Measurements from ENCODE around the gene PPM1H.
"Not testable (repeated sequence)": the region's sequence is repeated elsewhere in the genome, so short reads cannot be mapped to it uniquely, and the experiment has no call there.

Gene PPM1H

DNA sequence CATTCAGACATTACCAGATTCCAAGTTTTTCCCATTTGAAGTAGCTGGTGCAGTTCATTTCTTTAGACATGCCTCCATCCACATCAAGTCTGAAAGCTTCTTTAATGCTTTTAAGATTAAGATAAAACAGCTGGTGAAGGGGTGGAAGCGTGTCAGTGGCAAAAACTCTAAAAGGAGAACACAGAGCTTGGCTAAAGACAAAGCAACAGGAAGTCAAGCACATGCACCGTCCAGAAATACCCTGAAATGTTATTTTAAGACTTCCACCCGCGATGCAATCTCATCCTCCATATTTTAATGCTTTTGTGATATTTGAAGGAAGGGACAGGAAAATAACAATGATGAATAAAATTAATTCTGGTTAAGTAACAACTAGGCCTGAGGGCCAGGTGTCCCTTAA is 31.8 kb downstream of the PPM1H start:
- no peak for DNase-seq

- no peak for DNase-seq
These were observed 34.2 kb downstream of the PPM1H start for GRCh38 chr12:62900686-62901272.

DNA sequence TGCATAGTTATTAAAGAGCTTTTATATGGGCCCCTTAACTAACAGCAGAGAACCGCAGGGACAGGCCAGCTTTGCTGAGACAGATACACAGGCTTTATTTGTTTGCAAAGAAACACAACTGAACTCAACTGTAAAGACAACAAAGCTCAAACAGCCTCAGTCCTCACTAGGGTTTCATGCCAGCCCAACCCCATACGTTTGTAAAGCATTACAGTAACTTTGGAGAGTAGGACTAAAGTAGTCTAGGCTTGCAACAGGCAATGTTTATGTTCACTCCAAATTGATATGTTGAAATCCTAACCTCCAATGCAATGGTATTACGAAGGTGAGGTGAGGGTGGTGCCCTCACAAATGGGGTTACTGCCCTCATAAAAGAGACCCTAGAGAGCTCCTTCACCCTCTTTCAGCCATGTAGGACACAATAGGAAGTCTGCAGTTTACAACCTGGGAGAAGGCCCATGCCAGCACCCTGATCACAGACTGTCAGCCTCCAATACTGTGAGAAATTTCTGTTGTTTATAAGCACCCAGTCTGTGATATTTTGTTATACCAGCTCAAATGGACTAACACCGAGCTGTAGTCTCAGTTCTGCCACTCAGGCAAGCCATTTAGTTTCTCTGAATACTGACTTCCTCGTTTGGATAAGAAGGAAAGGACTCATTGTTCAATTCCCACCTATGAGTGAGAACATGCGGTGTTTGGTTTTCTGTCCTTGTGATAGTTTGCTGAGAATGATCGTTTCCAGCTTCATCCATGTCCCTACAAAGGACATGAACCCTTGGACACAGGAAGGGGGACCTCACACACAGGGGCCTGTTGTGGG is 35.2 kb downstream of the PPM1H start:
- DNase-seq, result no peak

DNA sequence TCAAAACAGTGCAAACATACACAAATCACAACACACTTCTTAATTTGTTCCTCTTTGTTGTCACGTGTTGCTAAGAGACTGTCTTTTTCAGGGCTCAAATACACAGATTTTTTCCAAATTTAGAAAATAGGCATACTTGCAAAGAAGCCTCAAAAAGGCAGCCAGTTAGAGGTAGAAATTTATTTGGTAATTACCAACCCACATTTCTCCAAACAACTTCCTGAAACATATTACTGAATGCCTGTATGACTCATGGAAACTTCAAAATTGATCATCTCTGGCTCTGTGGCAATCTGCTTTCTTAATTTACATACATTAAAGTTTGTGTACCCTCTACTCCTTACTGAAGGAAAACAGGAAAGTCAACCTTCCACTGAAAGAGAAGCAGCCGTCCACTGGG is 36.4 kb downstream of the PPM1H start:
- DNase-seq, result no peak

GRCh38 chr12:62895351-62895877 is 39.5 kb downstream of the PPM1H start:
- no peak for DNase-seq

- no peak for DNase-seq
These were observed 41.7 kb downstream of the PPM1H start for GRCh38 chr12:62893276-62893675.

DNA sequence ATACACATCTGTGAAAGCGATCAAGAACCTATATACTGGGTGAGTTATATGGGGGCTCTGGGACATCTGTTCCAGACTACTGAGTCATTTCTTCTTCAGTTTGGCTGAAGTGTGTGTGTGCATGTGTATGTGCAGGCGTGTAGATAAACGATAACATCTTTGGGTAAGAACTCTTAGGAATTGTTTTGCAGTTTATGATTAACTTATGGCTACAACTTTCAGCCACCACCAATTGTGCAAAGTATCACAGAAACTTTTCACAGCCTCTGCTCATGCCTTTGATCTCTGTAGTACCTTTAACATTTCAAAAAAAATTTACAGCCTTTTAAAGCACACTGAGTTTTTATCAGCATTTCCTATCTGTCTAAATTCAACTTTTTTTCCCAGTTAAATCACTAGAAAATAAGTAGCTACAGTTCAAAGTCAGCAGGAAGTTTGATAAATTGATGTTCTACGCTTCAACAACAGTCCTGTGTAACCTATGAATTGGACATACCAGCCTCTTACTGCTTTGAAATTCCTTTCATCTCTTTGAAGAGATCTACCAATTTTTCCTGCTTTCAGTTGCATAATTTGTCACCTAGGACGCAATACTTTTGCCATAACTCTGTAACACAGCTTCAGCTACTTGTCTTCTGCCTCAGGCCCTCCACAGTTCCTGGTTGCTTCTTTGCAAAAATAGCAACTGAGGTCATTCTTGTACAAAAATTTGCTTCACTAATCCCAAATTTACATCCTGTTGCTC is 43.0 kb downstream of the PPM1H start:
- DNase-seq, result no peak

DNA sequence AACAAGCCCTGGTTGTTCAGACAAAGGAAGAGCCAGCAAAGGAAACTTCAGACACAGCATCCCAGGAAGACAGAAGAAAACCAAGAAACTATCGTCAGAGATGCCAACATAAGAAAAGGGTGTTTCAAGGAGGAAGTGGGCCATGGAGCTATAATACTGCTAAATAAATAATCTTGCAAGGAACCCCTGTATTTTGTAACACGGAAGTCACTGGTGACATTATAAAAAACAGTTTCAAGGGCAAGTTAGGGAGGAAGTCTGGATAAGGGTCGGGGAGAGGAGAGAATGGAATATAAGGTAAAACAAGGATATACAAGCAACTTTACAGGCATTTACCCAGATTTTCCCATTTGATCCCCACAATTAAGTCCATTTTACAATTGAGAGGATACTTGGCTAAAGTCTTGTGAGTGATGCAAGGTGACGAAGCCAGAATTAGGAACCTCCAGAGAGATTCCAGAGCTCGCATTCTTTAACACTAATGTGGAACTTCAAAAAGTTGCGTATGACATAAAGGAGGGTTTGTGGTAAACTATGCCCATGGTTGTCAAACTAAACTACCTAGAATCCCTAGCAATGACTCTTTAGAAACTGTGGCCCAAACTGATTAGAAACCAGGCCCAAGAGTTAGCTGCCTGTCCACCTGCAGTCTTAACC is 46.4 kb downstream of the PPM1H start:
- no peak for DNase-seq

- no peak for DNase-seq
These were observed 48.2 kb downstream of the PPM1H start for GRCh38 chr12:62886796-62887195.

- DNase-seq, result no peak
These were observed 49.7 kb downstream of the PPM1H start for GRCh38 chr12:62885242-62885641.

DNA sequence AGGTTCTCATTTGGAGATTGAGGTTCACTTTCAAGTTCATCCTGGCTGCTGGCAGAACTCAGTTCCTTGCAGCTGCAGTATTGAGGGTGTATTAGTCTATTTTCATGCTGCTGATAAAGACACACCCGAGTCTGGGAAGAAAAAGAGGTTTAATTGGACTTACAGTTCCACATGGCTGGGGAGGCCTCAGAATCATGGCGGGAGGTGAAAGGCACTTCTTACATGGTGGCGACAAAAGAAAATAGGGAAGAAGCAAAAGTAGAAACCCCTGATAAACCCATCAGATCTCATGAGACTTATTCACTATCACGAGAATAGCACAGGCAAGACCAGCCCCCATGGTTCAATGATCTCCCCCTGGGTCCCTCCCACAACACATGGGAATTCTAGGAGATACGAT is 50.1 kb downstream of the PPM1H start:
- not testable (repeated sequence) for DNase-seq

- no peak for DNase-seq
These were observed 52.3 kb downstream of the PPM1H start for GRCh38 chr12:62882696-62883095.

DNA sequence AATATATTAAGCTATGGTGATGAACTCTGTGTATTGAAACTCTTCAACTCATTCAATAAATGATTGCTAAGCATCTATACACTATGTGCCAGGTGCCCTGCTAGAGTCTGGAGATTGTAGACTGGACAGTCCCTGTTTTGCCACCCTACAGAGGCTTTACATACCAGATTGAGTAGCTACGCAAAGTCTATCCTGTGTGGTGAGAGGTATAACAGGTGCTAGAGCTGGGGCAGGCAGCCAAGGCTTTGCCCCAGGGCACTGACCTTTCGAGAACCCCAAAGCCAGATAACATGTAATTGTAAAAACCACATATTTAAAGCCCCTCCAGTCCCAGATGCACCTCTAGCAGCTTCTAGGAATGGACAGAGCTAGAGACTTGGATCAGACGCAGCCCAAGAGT is 52.8 kb downstream of the PPM1H start:
- no peak for DNase-seq

DNA sequence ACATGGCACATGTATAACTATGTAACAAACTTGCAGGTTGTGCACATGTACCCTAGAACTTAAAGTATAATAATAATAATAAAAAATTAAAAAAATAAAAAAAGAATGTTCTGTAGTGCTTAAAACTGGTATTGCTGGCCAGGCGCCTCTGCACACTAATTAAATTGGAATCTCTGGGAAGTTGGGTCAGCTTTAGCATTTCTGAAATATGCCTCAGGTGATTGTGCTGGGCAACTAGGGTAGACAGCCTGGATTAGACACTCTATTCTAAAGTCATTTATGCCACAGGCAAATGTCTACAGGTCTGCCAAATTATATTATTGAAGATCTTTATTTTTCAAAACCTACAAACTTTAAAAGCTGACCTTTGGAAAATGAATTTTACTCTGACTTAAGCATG is 55.3 kb downstream of the PPM1H start:
- DNase-seq, result no peak

DNA sequence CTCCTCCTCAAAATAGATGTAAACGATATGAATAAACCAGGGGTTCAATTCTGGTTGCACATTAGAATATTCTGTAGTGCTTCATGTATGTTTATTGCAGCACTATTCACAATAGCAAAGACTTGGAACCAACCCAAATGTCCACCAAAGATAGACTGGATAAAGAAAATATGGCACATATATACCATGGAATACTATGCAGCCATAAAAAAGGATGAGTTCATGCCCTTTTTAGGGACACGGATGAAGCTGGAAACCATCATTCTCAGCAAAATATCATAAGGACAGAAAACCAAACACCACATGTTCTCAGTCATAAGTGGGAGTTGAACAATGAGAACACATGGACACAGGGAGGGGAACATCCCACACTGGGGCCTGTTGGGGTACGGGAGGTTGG is 55.7 kb downstream of the PPM1H start:
- not testable (repeated sequence) for DNase-seq

GRCh38 chr12:62878211-62878610 is 56.7 kb downstream of the PPM1H start:
- no peak for DNase-seq

GRCh38 chr12:62876938-62877548 is 57.9 kb downstream of the PPM1H start:
- no peak for DNase-seq

DNA sequence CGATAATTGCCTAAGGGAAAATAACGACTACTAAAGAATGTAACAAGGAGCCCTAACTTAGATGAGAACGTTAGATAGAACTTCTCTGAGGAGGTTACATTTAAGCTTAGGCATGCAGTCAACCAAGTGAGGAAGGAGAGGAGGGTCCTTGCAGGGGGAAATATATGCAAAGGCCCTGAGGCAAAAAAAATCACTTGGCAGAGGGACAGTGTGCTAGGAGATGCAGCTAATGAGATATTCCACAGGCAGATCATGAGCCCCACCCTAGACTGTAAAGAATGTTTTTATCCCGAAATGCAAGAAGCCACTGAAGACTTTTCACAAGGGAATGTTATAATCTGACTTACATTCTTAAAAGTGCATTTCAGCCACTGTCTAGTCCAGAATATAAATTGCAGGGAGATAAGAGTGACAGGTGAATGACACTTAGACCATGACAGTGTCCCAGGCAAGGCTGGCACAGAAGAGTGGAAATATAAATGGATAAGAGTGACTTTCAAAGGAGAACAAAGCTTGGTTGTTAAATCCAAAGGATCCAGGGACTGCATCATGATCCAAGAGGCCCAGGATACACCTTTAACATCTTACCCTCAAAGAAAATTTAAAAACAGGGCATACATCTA is 61.0 kb downstream of the PPM1H start:
- DNase-seq, result no peak

DNA sequence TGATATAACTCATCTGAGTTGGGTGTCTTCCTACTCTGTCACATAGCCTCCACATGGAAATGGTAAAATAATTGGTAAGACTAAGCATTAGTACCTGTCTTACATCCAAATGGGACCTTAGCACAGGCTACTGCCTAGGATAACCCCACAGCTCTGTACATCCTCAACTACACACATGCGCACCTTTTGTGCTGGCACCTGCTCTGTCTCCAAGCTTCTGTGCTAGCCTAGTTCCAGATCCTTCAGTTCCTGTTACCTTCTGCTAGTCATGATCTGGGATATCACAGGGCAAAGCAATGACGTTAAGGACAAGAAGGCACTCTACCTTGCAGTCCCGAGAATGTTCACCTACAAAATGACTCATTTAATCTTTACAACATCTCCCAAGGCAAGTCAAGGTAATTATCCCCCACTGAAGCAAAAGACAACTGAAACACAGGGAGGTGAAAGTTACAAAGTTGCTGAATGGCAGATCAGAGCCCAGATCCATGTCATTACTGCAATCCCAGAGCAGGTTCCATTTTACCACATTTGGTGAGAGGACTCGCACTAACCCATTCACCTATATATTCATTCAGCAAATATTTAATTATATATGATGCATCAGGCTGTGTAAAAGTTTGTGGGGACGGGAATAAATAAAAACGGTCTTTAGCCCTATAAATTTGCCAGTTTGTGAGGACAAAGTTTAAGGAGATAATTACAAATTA is 61.7 kb downstream of the PPM1H start:
- DNase-seq, result no peak

GRCh38 chr12:62868820-62869219 is 66.1 kb downstream of the PPM1H start:
- DNase-seq, result no peak

- no peak for DNase-seq
These were observed 68.4 kb downstream of the PPM1H start for GRCh38 chr12:62866451-62867082.
